ENCODE results near the gene KBTBD3.
A peak's percentile ranks its signal among the peaks of the same experiment; 100 is the strongest.

The KBTBD3 gene

GRCh38 chr11:106076919-106077608 lies at the start of gene KBTBD3:
Gene KBTBD3, minus strand, starts transcription at chr11:106077347. Its CDS starts 18,250 bp downstream, at chr11:106059097.
- intact Hi-C loops (cut with micrococcal nuclease), result loop anchor here (1.0 kb wide), 1 partner anchor 55 kb away; the partner anchor contains the start of gene MSANTD4
- Mint-ChIP-seq H3K27ac (peak within 1 kb of the TSS; percentile 96), H3K36me3 (ENCODE audit: low read depth) (peaks cover 39% of the 10 kb centered on the region), H3K4me1 (ENCODE audit: low read depth) (peaks cover 30% of the 10 kb centered on the region), H3K9me3 (no peaks in the 10 kb centered on the region), H3K27me3 (no peaks in the 10 kb centered on the region), H3K4me3 (peak within 1 kb of the TSS; percentile 96)

- peaks cover 9% of the 10 kb centered on the region for H3K9me3 Mint-ChIP-seq
- intact Hi-C loops (cut with micrococcal nuclease), result no loop called here
- H3K4me3 Mint-ChIP-seq, result no peak overlapping the region
- H3K36me3 Mint-ChIP-seq (ENCODE audit: low read depth), result no peaks in the 10 kb centered on the region
- H3K27me3 Mint-ChIP-seq, result no peaks in the 10 kb centered on the region
- no peaks in the 10 kb centered on the region for H3K4me1 Mint-ChIP-seq (ENCODE audit: low read depth)
- no peak overlapping the region for H3K27ac Mint-ChIP-seq
These were observed 44.6 kb upstream of the KBTBD3 start for GRCh38 chr11:106121570-106122320.

GRCh38 chr11:106105986-106106385 lies 28.8 kb upstream of the KBTBD3 start:
- H3K36me3 Mint-ChIP-seq (ENCODE audit: low read depth), result no peaks in the 10 kb centered on the region
- H3K9me3 Mint-ChIP-seq, result peaks cover 14% of the 10 kb centered on the region
- no peaks in the 10 kb centered on the region for H3K27me3 Mint-ChIP-seq
- H3K4me3 Mint-ChIP-seq, result no peak overlapping the region
- H3K27ac Mint-ChIP-seq, result no peak overlapping the region
- H3K4me1 Mint-ChIP-seq (ENCODE audit: low read depth), result no peaks in the 10 kb centered on the region
- intact Hi-C loops (cut with micrococcal nuclease), result no loop called here

- Mint-ChIP-seq H3K9me3 (no peaks in the 10 kb centered on the region), H3K4me3 (no peak overlapping the region), H3K27ac (no peak overlapping the region), H3K27me3 (no peaks in the 10 kb centered on the region), H3K4me1 (ENCODE audit: low read depth) (no peaks in the 10 kb centered on the region), H3K36me3 (ENCODE audit: low read depth) (peaks cover 21% of the 10 kb centered on the region)
- intact Hi-C loops (cut with micrococcal nuclease), result no loop called here
These were observed 24.7 kb upstream of the KBTBD3 start for GRCh38 chr11:106101819-106102218.

GRCh38 chr11:106101370-106101769 lies 24.2 kb upstream of the KBTBD3 start:
- H3K4me1 Mint-ChIP-seq (ENCODE audit: low read depth), result no peaks in the 10 kb centered on the region
- peaks cover 25% of the 10 kb centered on the region for H3K36me3 Mint-ChIP-seq (ENCODE audit: low read depth)
- no peak overlapping the region for H3K27ac Mint-ChIP-seq
- no peaks in the 10 kb centered on the region for H3K27me3 Mint-ChIP-seq
- intact Hi-C loops (cut with micrococcal nuclease), result no loop called here
- H3K9me3 Mint-ChIP-seq, result no peaks in the 10 kb centered on the region
- no peak overlapping the region for H3K4me3 Mint-ChIP-seq

- H3K36me3 Mint-ChIP-seq (ENCODE audit: low read depth), result peaks cover 44% of the 10 kb centered on the region
- no peaks in the 10 kb centered on the region for H3K27me3 Mint-ChIP-seq
- no peak overlapping the region for H3K4me3 Mint-ChIP-seq
- intact Hi-C loops (cut with micrococcal nuclease), result no loop called here
- H3K27ac Mint-ChIP-seq, result no peak overlapping the region
- no peaks in the 10 kb centered on the region for H3K9me3 Mint-ChIP-seq
- H3K4me1 Mint-ChIP-seq (ENCODE audit: low read depth), result no peaks in the 10 kb centered on the region
These were observed 21.9 kb upstream of the KBTBD3 start for GRCh38 chr11:106098893-106099553.

- Mint-ChIP-seq H3K27me3 (no peaks in the 10 kb centered on the region), H3K9me3 (no peaks in the 10 kb centered on the region), H3K36me3 (ENCODE audit: low read depth) (peaks cover 53% of the 10 kb centered on the region), H3K4me1 (ENCODE audit: low read depth) (no peaks in the 10 kb centered on the region), H3K27ac (no peak overlapping the region), H3K4me3 (no peak overlapping the region)
- intact Hi-C loops (cut with micrococcal nuclease), result no loop called here
These were observed 15.3 kb upstream of the KBTBD3 start for GRCh38 chr11:106092446-106092845.

GRCh38 chr11:106091480-106092123 lies 14.5 kb upstream of the KBTBD3 start:
- H3K27me3 Mint-ChIP-seq, result no peaks in the 10 kb centered on the region
- no peaks in the 10 kb centered on the region for H3K9me3 Mint-ChIP-seq
- no peak overlapping the region for H3K27ac Mint-ChIP-seq
- H3K4me3 Mint-ChIP-seq, result no peak overlapping the region
- H3K4me1 Mint-ChIP-seq (ENCODE audit: low read depth), result peaks cover 4% of the 10 kb centered on the region
- intact Hi-C loops (cut with micrococcal nuclease), result no loop called here
- peaks cover 47% of the 10 kb centered on the region for H3K36me3 Mint-ChIP-seq (ENCODE audit: low read depth)

- Mint-ChIP-seq H3K27ac (no peak overlapping the region), H3K36me3 (ENCODE audit: low read depth) (peaks cover 44% of the 10 kb centered on the region), H3K4me3 (no peak overlapping the region), H3K9me3 (no peaks in the 10 kb centered on the region), H3K27me3 (no peaks in the 10 kb centered on the region), H3K4me1 (ENCODE audit: low read depth) (peaks cover 11% of the 10 kb centered on the region)
- intact Hi-C loops (cut with micrococcal nuclease), result no loop called here
These were observed 11.7 kb upstream of the KBTBD3 start for GRCh38 chr11:106088896-106089295.

GRCh38 chr11:106087815-106088435 lies 10.8 kb upstream of the KBTBD3 start:
- intact Hi-C loops (cut with micrococcal nuclease), result no loop called here
- Mint-ChIP-seq H3K4me3 (no peak overlapping the region), H3K9me3 (no peaks in the 10 kb centered on the region), H3K4me1 (ENCODE audit: low read depth) (peaks cover 11% of the 10 kb centered on the region), H3K36me3 (ENCODE audit: low read depth) (peaks cover 45% of the 10 kb centered on the region), H3K27me3 (no peaks in the 10 kb centered on the region), H3K27ac (no peak overlapping the region)

GRCh38 chr11:106086850-106087249 lies 9.7 kb upstream of the KBTBD3 start:
- Mint-ChIP-seq H3K27me3 (no peaks in the 10 kb centered on the region), H3K36me3 (ENCODE audit: low read depth) (peaks cover 45% of the 10 kb centered on the region), H3K4me3 (no peak overlapping the region), H3K9me3 (no peaks in the 10 kb centered on the region), H3K27ac (no peak overlapping the region), H3K4me1 (ENCODE audit: low read depth) (peaks cover 16% of the 10 kb centered on the region)
- intact Hi-C loops (cut with micrococcal nuclease), result no loop called here

- peaks cover 45% of the 10 kb centered on the region for H3K36me3 Mint-ChIP-seq (ENCODE audit: low read depth)
- H3K9me3 Mint-ChIP-seq, result no peaks in the 10 kb centered on the region
- no peak overlapping the region for H3K27ac Mint-ChIP-seq
- intact Hi-C loops (cut with micrococcal nuclease), result no loop called here
- H3K27me3 Mint-ChIP-seq, result no peaks in the 10 kb centered on the region
- no peak overlapping the region for H3K4me3 Mint-ChIP-seq
- H3K4me1 Mint-ChIP-seq (ENCODE audit: low read depth), result peaks cover 22% of the 10 kb centered on the region
These were observed 9.0 kb upstream of the KBTBD3 start for GRCh38 chr11:106086135-106086534.

GRCh38 chr11:106082096-106082495 lies 4.9 kb upstream of the KBTBD3 start:
- intact Hi-C loops (cut with micrococcal nuclease), result no loop called here

More at GRCh38 chr11:106082096-106082495, 4.9 kb upstream of the KBTBD3 start:
- Mint-ChIP-seq H3K4me3 (no peak overlapping the region), H3K4me1 (ENCODE audit: low read depth) (peaks cover 29% of the 10 kb centered on the region), H3K9me3 (no peaks in the 10 kb centered on the region), H3K27ac (no peak overlapping the region), H3K27me3 (no peaks in the 10 kb centered on the region), H3K36me3 (ENCODE audit: low read depth) (peaks cover 67% of the 10 kb centered on the region)
